Activated naive CD4-positive, alpha-beta T cell treated with anti-CD3 and anti-CD28 coated beads, Interleukin-2, amount 50 U/mL, for 24 hours (primary cell): ENCODE results near the gene STPG3.
"Not testable (repeated sequence)": the region's sequence is repeated elsewhere in the genome, so short reads cannot be mapped to it uniquely, and the experiment has no call there.

Experiments used
- H3K27ac Mint-ChIP-seq: one replicate; pipeline ENCODE4 v1.8.0; 2021; ENCODE audit warnings: mild to moderate bottlenecking, mixed read lengths
- H3K27me3 Mint-ChIP-seq: one replicate; pipeline ENCODE4 v1.8.0; 2021; ENCODE audit warnings: mixed read lengths
- H3K36me3 Mint-ChIP-seq: one replicate; pipeline ENCODE4 v1.8.0; 2021; ENCODE audit warnings: mixed read lengths
- H3K4me1 Mint-ChIP-seq: one replicate; pipeline ENCODE4 v1.8.0; 2021; ENCODE audit warnings: mixed read lengths
- H3K4me3 Mint-ChIP-seq: one replicate; pipeline ENCODE4 v1.8.0; 2021; ENCODE audit warnings: mild to moderate bottlenecking, mixed read lengths
- H3K9me3 Mint-ChIP-seq: one replicate; pipeline ENCODE4 v1.8.0; 2021; ENCODE audit warnings: mixed read lengths

The STPG3 gene

GRCh38 chr9:137236238-137236935 lies 14.7 kb upstream of the STPG3 start:
- H3K9me3 Mint-ChIP-seq: no peaks in the 10 kb centered on the region
- H3K4me3 Mint-ChIP-seq: no peak overlapping the region

GRCh38 chr9:137236936-137237421 lies 14.1 kb upstream of the STPG3 start:
- H3K4me1 Mint-ChIP-seq: peaks cover 9% of the 10 kb centered on the region
- no peaks in the 10 kb centered on the region for H3K9me3 Mint-ChIP-seq
- H3K27ac Mint-ChIP-seq: no peak overlapping the region
- no peaks in the 10 kb centered on the region for H3K36me3 Mint-ChIP-seq
- no peak overlapping the region for H3K4me3 Mint-ChIP-seq
- no peaks in the 10 kb centered on the region for H3K27me3 Mint-ChIP-seq

More at GRCh38 chr9:137236238-137236935, 14.7 kb upstream of the STPG3 start:
- Mint-ChIP-seq H3K4me1 (peaks cover 9% of the 10 kb centered on the region), H3K36me3 (no peaks in the 10 kb centered on the region), H3K27ac (no peak overlapping the region), H3K27me3 (no peaks in the 10 kb centered on the region)

GRCh38 chr9:137237759-137238726 lies 13.0 kb upstream of the STPG3 start:
- H3K36me3 Mint-ChIP-seq: peaks cover 7% of the 10 kb centered on the region
- H3K4me3 Mint-ChIP-seq: no peak overlapping the region
- H3K27me3 Mint-ChIP-seq: no peaks in the 10 kb centered on the region
- H3K9me3 Mint-ChIP-seq: no peaks in the 10 kb centered on the region
- no peak overlapping the region for H3K27ac Mint-ChIP-seq
- peaks cover 16% of the 10 kb centered on the region for H3K4me1 Mint-ChIP-seq

DNA sequence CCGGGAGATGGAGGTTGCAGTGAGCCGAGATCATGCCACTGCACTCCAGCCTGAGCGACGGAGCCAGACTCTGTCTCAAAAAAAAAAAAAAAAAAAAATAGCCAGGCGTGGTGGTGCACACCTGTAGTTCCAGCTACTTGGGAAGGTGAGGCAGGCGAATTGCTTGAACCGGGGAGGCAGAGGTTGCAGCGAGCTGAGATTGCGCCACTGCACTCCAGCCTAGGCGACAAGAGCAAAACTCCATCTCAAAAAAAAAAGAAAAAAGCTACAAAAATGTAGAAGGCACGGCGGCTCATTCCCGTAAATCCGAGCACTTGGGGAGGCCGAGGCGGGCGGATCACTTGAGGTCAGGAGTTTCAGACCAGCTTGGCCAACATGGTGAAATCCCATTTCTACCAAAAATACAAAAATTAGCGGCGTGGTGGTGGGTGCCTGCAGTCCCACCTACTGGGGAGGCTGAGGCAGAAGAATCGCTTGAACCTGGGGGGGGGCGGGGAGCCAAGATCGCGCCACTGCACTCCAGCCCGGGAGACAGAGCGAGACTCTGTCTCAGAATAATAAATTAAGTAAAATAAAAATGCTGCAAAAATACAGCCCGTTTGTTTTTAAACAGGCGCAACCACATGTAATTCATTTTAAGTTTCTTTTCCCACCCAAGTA lies 11.4 kb upstream of the STPG3 start:
- not testable (repeated sequence) for H3K27me3 Mint-ChIP-seq, H3K27ac Mint-ChIP-seq, H3K36me3 Mint-ChIP-seq, H3K9me3 Mint-ChIP-seq
- peak overlapping the region; percentile 81 for H3K4me3 Mint-ChIP-seq
- H3K4me1 Mint-ChIP-seq: peaks cover 16% of the 10 kb centered on the region

GRCh38 chr9:137240318-137240840 lies 10.7 kb upstream of the STPG3 start:
- Mint-ChIP-seq H3K27me3 (no peaks in the 10 kb centered on the region), H3K4me1 (peaks cover 16% of the 10 kb centered on the region), H3K4me3 (peak overlapping the region; percentile 81), H3K36me3 (peaks cover 9% of the 10 kb centered on the region), H3K9me3 (no peaks in the 10 kb centered on the region), H3K27ac (no peak overlapping the region)

GRCh38 chr9:137240841-137241489 lies 10.1 kb upstream of the STPG3 start, which contains the start of gene TUBB4B:
Gene TUBB4B (plus strand): TSS chr9:137241287. CDS start chr9:137241361, 74 bp downstream.
- Mint-ChIP-seq H3K27ac (peak within 1 kb of the TSS; percentile 96), H3K9me3 (no peaks in the 10 kb centered on the region), H3K4me3 (peak within 1 kb of the TSS; percentile 93), H3K4me1 (peaks cover 16% of the 10 kb centered on the region), H3K36me3 (peaks cover 9% of the 10 kb centered on the region), H3K27me3 (no peaks in the 10 kb centered on the region)

DNA sequence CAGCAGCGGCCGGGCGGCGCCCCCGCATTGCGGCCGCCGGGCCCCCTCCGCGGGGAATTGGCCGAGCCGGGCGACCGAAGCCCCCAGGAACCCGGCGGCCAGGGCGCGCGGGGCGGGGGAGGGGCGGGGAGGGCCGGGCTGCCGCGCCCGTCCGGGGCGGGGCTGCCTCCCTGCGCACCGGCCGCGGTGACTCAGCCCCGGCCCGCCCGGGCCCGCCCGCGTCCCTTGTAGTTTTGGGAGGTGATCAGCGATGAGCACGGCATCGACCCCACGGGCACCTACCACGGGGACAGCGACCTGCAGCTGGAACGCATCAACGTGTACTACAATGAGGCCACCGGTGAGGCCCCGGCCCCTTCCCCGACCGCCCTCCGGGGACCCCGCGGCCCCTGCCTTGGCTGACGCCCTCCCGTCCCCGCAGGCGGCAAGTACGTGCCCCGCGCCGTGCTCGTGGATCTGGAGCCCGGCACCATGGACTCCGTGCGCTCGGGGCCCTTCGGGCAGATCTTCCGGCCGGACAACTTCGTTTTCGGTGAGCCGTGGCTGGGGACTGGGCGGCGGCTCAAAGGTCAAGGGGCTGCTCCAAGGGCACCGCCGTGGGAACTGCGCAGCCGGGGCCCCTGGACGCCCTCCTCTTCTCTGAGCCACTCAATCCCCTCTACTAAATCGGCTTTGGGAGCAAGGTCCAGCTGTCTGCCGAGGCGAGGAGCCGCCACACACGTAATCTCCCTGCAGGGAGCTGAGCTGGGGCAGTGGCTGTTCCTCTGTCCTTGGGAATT lies 9.4 kb upstream of the STPG3 start:
- no peaks in the 10 kb centered on the region for H3K27me3 Mint-ChIP-seq
- H3K4me3 Mint-ChIP-seq: peak overlapping the region; percentile 93
- peak overlapping the region; percentile 72 for H3K27ac Mint-ChIP-seq
- peaks cover 16% of the 10 kb centered on the region for H3K4me1 Mint-ChIP-seq
- peaks cover 9% of the 10 kb centered on the region for H3K36me3 Mint-ChIP-seq
- H3K9me3 Mint-ChIP-seq: no peaks in the 10 kb centered on the region

DNA sequence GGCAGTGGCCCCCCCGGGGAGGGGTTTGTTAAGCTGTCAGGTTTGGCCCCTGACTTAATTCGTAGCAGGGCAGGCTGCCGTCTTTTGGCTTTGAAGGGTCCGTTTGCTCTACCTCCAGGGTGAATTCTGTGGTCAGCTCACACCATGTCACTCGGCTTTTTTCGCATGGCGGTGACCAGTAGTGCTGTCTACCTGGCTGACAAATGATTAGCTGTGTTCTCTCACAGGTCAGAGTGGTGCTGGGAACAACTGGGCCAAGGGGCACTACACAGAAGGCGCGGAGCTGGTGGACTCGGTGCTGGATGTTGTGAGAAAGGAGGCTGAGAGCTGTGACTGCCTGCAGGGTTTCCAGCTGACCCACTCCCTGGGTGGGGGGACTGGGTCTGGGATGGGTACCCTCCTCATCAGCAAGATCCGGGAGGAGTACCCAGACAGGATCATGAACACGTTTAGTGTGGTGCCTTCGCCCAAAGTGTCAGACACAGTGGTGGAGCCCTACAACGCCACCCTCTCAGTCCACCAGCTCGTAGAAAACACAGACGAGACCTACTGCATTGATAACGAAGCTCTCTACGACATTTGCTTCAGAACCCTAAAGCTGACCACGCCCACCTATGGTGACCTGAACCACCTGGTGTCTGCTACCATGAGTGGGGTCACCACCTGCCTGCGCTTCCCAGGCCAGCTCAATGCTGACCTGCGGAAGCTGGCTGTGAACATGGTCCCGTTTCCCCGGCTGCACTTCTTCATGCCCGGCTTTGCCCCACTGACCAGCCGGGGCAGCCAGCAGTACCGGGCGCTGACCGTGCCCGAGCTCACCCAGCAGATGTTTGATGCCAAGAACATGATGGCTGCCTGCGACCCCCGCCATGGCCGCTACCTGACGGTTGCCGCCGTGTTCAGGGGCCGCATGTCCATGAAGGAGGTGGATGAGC lies 8.6 kb upstream of the STPG3 start:
- Mint-ChIP-seq H3K4me3 (peak overlapping the region; percentile 87), H3K27ac (peak overlapping the region; percentile 68), H3K9me3 (no peaks in the 10 kb centered on the region)

DNA sequence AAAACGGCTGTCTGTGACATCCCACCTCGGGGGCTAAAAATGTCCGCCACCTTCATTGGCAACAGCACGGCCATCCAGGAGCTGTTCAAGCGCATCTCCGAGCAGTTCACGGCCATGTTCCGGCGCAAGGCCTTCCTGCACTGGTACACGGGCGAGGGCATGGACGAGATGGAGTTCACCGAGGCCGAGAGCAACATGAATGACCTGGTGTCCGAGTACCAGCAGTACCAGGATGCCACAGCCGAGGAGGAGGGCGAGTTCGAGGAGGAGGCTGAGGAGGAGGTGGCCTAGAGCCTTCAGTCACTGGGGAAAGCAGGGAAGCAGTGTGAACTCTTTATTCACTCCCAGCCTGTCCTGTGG lies 7.8 kb upstream of the STPG3 start:
- not testable (repeated sequence) for H3K9me3 Mint-ChIP-seq, H3K27me3 Mint-ChIP-seq, H3K36me3 Mint-ChIP-seq, H3K4me3 Mint-ChIP-seq, H3K27ac Mint-ChIP-seq
- H3K4me1 Mint-ChIP-seq: peaks cover 13% of the 10 kb centered on the region

More for the DNA sequence above, 8.6 kb upstream of the STPG3 start:
- Mint-ChIP-seq H3K4me1 (peaks cover 13% of the 10 kb centered on the region), H3K27me3 (no peaks in the 10 kb centered on the region), H3K36me3 (peaks cover 9% of the 10 kb centered on the region)

GRCh38 chr9:137243626-137244485 lies 7.2 kb upstream of the STPG3 start:
- Mint-ChIP-seq H3K4me3 (no peak overlapping the region), H3K36me3 (peaks cover 9% of the 10 kb centered on the region)

DNA sequence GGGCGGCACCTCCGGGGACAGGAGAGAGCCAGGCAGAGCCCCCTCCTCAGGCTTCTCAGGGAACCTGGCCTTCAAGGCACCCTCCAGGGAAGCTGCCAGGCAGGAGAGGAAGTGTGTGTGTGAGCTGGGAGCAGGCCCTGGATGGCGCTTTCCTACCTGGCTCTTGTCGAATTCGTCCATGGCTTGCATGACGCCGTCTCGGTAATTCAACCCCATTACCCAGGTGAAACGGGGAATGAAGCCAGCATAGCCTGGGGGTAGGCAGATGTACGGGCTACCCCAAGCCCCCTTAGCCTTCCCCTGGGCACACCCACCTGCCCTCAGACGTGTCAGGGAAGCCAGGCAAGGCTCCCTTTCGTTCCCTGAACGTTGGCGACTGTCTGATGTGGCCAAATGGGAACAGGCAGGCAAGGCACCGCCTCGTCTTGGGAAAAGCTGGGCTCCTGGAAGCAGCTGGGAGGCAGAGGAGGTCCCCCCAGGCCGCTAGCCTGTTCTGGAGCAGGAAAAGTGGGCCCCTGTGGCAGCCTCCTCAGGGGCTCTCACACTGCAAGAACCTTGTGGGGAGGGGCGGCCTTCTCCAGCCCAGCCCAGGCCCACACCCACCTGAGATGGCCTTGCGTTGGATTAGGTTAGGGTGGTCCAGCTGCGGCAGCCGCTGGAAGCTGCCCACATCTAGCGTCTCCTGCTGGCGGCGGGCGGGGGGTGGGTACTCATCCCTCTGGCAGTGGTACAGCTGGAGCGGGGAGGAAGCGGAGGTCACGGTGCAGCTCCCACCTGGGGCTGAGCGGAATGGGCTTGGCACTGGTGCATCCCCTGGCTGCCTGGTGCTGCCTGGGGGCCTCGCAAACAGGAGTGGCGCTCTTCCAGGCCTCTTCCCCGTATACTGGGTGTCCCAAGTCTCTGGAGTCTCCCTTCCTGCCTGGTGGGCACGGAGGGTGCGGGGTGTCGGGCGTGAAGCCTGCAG lies 6.3 kb upstream of the STPG3 start:
- Mint-ChIP-seq H3K4me3 (no peak overlapping the region), H3K36me3 (peaks cover 9% of the 10 kb centered on the region), H3K27ac (no peak overlapping the region), H3K27me3 (no peaks in the 10 kb centered on the region), H3K4me1 (peaks cover 7% of the 10 kb centered on the region), H3K9me3 (no peaks in the 10 kb centered on the region)

More at GRCh38 chr9:137243626-137244485, 7.2 kb upstream of the STPG3 start:
- Mint-ChIP-seq H3K4me1 (peaks cover 11% of the 10 kb centered on the region), H3K9me3 (no peaks in the 10 kb centered on the region), H3K27ac (no peak overlapping the region), H3K27me3 (no peaks in the 10 kb centered on the region)
